Activated B cell treated with CpG ODN at 0.5 μM for 24 hours (primary cell): ENCODE results near the gene PKP4. TPM values are rescaled to one million over a fixed set of nuclear protein-coding genes. Genes with fewer than 3 reads are reported as not detected.

Source experiments
- ATAC-seq: fragments of 200-7000 bp; cut with Tn5 transposase; one replicate; pipeline ENCODE4 v1.10.0; 2021; ENCODE audit warnings: low read depth, mild to moderate bottlenecking, moderate library complexity
- CTCF ChIA-PET: fragments of 350-600 bp; sonication (Branson Sonifier 250); formaldehyde crosslinking; loops from one replicate; lab custom pipeline; 2021; ENCODE audit warnings: antibody characterized with exemption; lab: Charles Lee
- POLR2A ChIA-PET: fragments of 350-600 bp; sonication (Branson Sonifier 250); formaldehyde crosslinking; loops from one replicate; lab custom pipeline; 2021; ENCODE audit warnings: antibody characterized with exemption; lab: Charles Lee
- DNase-seq: peaks from one replicate; pipeline ENCODE4 v3.0.0; 2022
- H3K27ac Mint-ChIP-seq: one replicate; pipeline ENCODE4 v1.8.0; 2020; ENCODE audit warnings: mixed read lengths
- H3K27me3 Mint-ChIP-seq: one replicate; pipeline ENCODE4 v1.8.0; 2021; ENCODE audit warnings: mixed read lengths
- H3K36me3 Mint-ChIP-seq: one replicate; pipeline ENCODE4 v1.8.0; 2021; ENCODE audit warnings: low read depth, mixed read lengths
- H3K4me1 Mint-ChIP-seq: one replicate; pipeline ENCODE4 v1.8.0; 2021; ENCODE audit warnings: mixed read lengths
- H3K4me3 Mint-ChIP-seq: one replicate; pipeline ENCODE4 v1.8.0; 2020; ENCODE audit warnings: mild to moderate bottlenecking, mixed read lengths
- H3K9me3 Mint-ChIP-seq: one replicate; pipeline ENCODE4 v1.8.0; 2020; ENCODE audit warnings: mixed read lengths
- CTCF ChIP-seq: fragments of 200-600 bp; IDR thresholded peaks from one replicate; pipeline ENCODE4 v1.8.0; 2022; ENCODE audit warnings: antibody characterized with exemption, mild to moderate bottlenecking
- intact Hi-C: fragments of 100-400 bp; cut with micrococcal nuclease; formaldehyde crosslinking; loops from one replicate; pipeline ENCODE4 v1.15.1; 2024
- total RNA-seq: library from RNA; stranded (reverse); gene quantifications from 2 replicates; pipeline ENCODE4 v1.2.3, GENCODE V29; 2022

Gene PKP4
- total RNA-seq, 1 donor from 2014 or later = 6.5 TPM

GRCh38 chr2:158730621-158731140 lies 273.9 kb downstream of the PKP4 start:
- DNase-seq = no peak
- Mint-ChIP-seq H3K36me3 (no peaks in the 10 kb centered on the region), H3K4me3 (no peak overlapping the region), H3K27ac (no peak overlapping the region), H3K9me3 (no peaks in the 10 kb centered on the region), H3K27me3 (no peaks in the 10 kb centered on the region), H3K4me1 (no peaks in the 10 kb centered on the region)
- CTCF ChIA-PET = no interaction called here
- intact Hi-C loops = no loop called here
- POLR2A ChIA-PET = no interaction called here
- TF ChIP-seq CTCF = no peak
- ATAC-seq = no peak

DNA sequence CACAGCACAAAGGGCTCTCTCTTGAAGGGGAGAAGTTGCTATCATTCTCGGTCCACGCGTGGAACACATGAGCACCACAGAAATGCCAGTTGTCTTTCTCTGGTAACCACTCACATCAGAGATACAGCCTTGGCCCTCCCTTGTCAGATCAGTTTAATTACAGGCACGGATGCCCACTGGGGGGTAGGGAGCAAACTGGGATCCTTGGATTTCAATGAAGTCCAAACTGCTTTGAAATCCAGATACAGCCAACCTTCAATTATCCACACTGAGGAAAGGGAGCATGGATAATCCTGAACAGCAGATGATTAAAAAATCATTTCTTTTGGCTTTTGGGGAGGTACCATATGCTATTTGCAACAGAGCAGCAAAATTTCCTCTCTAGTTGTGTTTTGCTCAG lies 274.6 kb downstream of the PKP4 start:
- Mint-ChIP-seq H3K4me1 (no peaks in the 10 kb centered on the region), H3K4me3 (no peak overlapping the region), H3K27ac (no peak overlapping the region), H3K27me3 (no peaks in the 10 kb centered on the region), H3K9me3 (no peaks in the 10 kb centered on the region), H3K36me3 (no peaks in the 10 kb centered on the region)
- ChIA-PET CTCF (no interaction called here), POLR2A (no interaction called here)
- ATAC-seq (no peak), DNase-seq (no peak)
- intact Hi-C loops = no loop called here
- TF ChIP-seq CTCF = no peak

Other genes with a start within 250 kb of the PKP4 start
- gene CCDC148, start 199 bp upstream of the PKP4 start, total RNA-seq = not detected in 2 replicates